MCF 10A (cell line): ENCODE data around the gene SEC14L2. TPM values are rescaled to one million over a fixed set of nuclear protein-coding genes. Genes with fewer than 3 reads are reported as not detected.

Source experiments
- BruUV-seq: library from RNA; stranded (reverse); fragments of 400-500 nt; replicated peaks from 2 replicates; lab custom pipeline; 2021; lab: Mats Ljungman, UMichigan
- CTCF ChIA-PET: fragments of 300-600 bp; sonication (Branson Sonifier 250); formaldehyde crosslinking; extraction: SDS; loops from one replicate; lab custom pipeline; 2021; ENCODE audit warnings: antibody characterized with exemption, inconsistent platforms; lab: Yijun Ruan, JAX
- POLR2A ChIA-PET: fragments of 300-600, 350-650 bp; sonication (Branson Sonifier 250); formaldehyde crosslinking; extraction: SDS; loops from one replicate; lab custom pipeline; 2020; ENCODE audit warnings: antibody characterized with exemption, inconsistent platforms; lab: Yijun Ruan, JAX
- DNase-seq: peaks from one replicate; pipeline ENCODE4 v3.0.0-alpha.2; 2018; ENCODE audit not compliant: unreplicated experiment
- H3K27ac Mint-ChIP-seq: one replicate; pipeline ENCODE4 v1.8.0; 2022; ENCODE audit warnings: mild to moderate bottlenecking, low read depth, mixed read lengths; ENCODE audit not compliant: unreplicated experiment
- H3K27me3 Mint-ChIP-seq: one replicate; pipeline ENCODE4 v1.8.0; 2022; ENCODE audit warnings: mixed read lengths; ENCODE audit not compliant: insufficient read depth, unreplicated experiment
- H3K36me3 Mint-ChIP-seq: one replicate; pipeline ENCODE4 v1.8.0; 2022; ENCODE audit warnings: mild to moderate bottlenecking, moderate library complexity, mixed read lengths; ENCODE audit not compliant: insufficient read depth, unreplicated experiment
- H3K4me1 Mint-ChIP-seq: one replicate; pipeline ENCODE4 v1.8.0; 2022; ENCODE audit warnings: mixed read lengths; ENCODE audit not compliant: insufficient read depth, unreplicated experiment
- H3K4me3 Mint-ChIP-seq: one replicate; pipeline ENCODE4 v1.8.0; 2022; ENCODE audit warnings: mild to moderate bottlenecking, moderate library complexity, mixed read lengths; ENCODE audit not compliant: unreplicated experiment
- H3K9me3 Mint-ChIP-seq: one replicate; pipeline ENCODE4 v1.8.0; 2022; ENCODE audit warnings: mixed read lengths; ENCODE audit not compliant: unreplicated experiment
- intact Hi-C: fragments of 100-400 bp; cut with micrococcal nuclease; formaldehyde crosslinking; loops from 2 replicates; pipeline ENCODE4 v1.14.1; 2022
- total RNA-seq: library from RNA; stranded (reverse); gene quantifications from 2 replicates; pipeline ENCODE4 v1.2.3, GENCODE V29; 2022
- TF ChIP-seq, protein P1 (sequence below): fragments of 200-600 bp; IDR thresholded peaks from one replicate; pipeline ENCODE4 v1.8.0; 2022; ENCODE audit warnings: antibody characterized with exemption, mild to moderate bottlenecking; ENCODE audit not compliant: unreplicated experiment

Gene SEC14L2
- total RNA-seq, 1 experiment from 2014 or later = 29.1 TPM

DNA sequence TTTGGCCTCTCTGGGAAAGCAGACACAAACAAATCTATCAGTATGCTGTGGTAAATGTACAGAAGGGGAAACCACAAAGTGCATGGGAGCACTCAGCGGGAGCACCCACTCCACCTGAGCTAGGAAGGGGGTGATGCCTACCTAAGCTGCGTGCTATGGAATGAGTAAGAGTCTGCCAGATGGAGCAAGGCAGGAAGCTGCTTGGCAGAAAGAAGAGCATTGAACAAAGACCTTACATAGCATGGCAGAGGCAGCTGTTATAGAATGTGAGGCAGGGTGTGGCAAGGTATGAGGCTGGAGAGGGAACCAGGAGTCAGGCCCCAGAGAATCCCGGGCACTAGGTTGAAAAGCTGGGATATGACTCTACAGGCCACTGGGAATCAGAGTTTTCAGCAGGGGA, 15.0 kb downstream of the SEC14L2 start:
- ChIA-PET CTCF (interaction anchor here (0.9 to 5.4 kb wide), 7 partner anchors 10 to 73 kb away, joined by 3 to 59 read pairs (median 6); partner anchors contain the start of genes MTFP1 and SEC14L2), POLR2A (interaction anchor here (0.9 to 11.3 kb wide), 6 partner anchors 10 to 161 kb away, joined by 3 to 342 read pairs (median 10); partner anchors contain the start of genes MTFP1 and SEC14L2)
- BruUV-seq = no TSS peak
- H3K27ac Mint-ChIP-seq = peak overlapping the region; percentile 90
- H3K36me3 Mint-ChIP-seq = peaks cover 96% of the 10 kb centered on the region
- DNase-seq = peak; percentile 94
- peaks cover 50% of the 10 kb centered on the region for H3K4me1 Mint-ChIP-seq
- TF ChIP-seq, protein P1, sequence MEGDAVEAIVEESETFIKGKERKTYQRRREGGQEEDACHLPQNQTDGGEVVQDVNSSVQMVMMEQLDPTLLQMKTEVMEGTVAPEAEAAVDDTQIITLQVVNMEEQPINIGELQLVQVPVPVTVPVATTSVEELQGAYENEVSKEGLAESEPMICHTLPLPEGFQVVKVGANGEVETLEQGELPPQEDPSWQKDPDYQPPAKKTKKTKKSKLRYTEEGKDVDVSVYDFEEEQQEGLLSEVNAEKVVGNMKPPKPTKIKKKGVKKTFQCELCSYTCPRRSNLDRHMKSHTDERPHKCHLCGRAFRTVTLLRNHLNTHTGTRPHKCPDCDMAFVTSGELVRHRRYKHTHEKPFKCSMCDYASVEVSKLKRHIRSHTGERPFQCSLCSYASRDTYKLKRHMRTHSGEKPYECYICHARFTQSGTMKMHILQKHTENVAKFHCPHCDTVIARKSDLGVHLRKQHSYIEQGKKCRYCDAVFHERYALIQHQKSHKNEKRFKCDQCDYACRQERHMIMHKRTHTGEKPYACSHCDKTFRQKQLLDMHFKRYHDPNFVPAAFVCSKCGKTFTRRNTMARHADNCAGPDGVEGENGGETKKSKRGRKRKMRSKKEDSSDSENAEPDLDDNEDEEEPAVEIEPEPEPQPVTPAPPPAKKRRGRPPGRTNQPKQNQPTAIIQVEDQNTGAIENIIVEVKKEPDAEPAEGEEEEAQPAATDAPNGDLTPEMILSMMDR = no peak
- intact Hi-C loops = loop anchor here (1.0 kb wide), 1 partner anchor 9 kb away; no protein-coding TSS in a partner anchor
- H3K9me3 Mint-ChIP-seq = no peaks in the 10 kb centered on the region
- H3K4me3 Mint-ChIP-seq = peak overlapping the region; percentile 54
- H3K27me3 Mint-ChIP-seq = no peaks in the 10 kb centered on the region

DNA sequence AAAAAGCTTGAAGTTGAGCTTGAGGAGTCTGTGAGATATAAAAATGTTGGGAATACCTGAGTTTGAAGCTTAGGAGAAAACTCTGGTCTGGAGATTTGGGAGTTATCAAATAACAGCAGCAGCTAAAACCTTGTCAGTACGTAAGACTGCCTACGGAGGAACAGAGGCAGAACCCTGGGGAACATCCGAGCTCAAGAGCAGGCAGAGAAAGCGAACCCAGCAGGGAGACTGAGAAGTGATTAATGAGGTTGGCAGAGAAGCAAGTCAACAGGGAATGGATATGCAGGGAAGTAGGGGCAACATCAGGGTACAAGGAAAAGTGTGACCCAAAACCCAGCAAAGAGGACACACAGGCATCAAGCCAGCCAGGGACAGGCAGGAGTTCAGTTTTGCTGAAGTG, 16.2 kb downstream of the SEC14L2 start:
- Mint-ChIP-seq H3K27me3 (no peaks in the 10 kb centered on the region), H3K27ac (peak overlapping the region; percentile 90), H3K9me3 (no peaks in the 10 kb centered on the region), H3K36me3 (peaks cover 97% of the 10 kb centered on the region), H3K4me1 (peaks cover 50% of the 10 kb centered on the region), H3K4me3 (no peak overlapping the region)
- TF ChIP-seq, protein P1 = no peak
- ChIA-PET POLR2A (interaction anchor here (0.6 to 11.3 kb wide), 5 partner anchors 9 to 218 kb away, joined by 3 to 342 read pairs (median 13); partner anchors contain the start of genes MTFP1 and SEC14L2), CTCF (interaction anchor here (0.6 to 5.4 kb wide), 8 partner anchors 11 to 157 kb away, joined by 3 to 59 read pairs (median 4); partner anchors contain the start of gene MTFP1)
- no peak for DNase-seq
- BruUV-seq = no TSS peak
- intact Hi-C loops = no loop called here

DNA sequence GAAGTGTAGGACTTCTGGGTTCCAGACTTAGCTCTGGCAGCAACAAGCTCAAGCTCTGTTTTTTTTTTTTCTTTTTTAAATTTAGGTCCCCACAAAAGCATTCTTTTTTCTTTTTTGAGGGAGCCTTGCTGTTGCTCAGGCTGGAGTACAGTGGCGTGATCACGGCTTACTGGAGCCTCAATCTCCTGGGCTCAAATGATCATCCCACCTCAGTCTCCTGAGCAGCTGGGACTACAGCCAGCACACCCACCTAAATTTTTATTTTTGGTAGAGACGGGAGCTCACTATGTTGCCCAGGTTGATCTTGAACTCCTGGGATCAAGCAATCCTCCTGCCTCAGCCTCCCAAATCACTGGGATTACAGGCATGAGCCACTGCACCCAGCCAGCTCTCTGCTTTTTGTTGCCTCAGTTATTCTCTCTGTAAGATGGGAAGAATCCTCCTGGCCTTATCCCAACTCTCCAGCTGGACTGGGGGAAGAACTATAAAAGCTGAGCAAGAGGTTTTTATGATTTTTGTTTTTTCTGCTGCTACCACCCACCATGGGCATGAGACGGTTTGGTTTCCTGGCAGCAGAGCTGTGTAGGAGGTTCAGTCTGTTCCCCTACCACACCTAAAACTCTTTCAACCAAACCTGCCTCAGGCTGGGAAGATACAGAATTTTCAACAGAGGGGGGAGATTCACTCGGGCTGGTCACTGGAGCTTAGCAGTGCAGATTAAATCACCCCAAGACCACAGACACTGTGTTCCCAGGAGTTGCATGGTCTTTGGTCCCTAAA, 17.1 kb downstream of the SEC14L2 start:
- Mint-ChIP-seq H3K27me3 (no peaks in the 10 kb centered on the region), H3K9me3 (no peaks in the 10 kb centered on the region), H3K4me1 (peaks cover 41% of the 10 kb centered on the region), H3K27ac (peak overlapping the region; percentile 66), H3K36me3 (peaks cover 95% of the 10 kb centered on the region), H3K4me3 (peak overlapping the region; percentile 12)
- CTCF ChIA-PET = interaction anchor here (0.6 to 5.4 kb wide), 7 partner anchors 10 to 580 kb away, joined by 3 to 59 read pairs (median 3); partner anchors contain the start of genes MTFP1 and RNF215
- TF ChIP-seq, protein P1 = no peak
- no TSS peak for BruUV-seq
- peak; percentile 38 for DNase-seq
- POLR2A ChIA-PET = interaction anchor here (3.0 to 11.3 kb wide), 3 partner anchors 8 to 22 kb away, joined by 13 to 342 read pairs (median 90); partner anchors contain the start of genes MTFP1 and SEC14L2
- intact Hi-C loops = no loop called here
